GM23338 (cell line): Measurements from ENCODE around the gene SMYD3. TPM values are rescaled to one million over a fixed set of nuclear protein-coding genes. Genes with fewer than 3 reads are reported as not detected.
"Not testable (repeated sequence)": the region's sequence is repeated elsewhere in the genome, so short reads cannot be mapped to it uniquely, and the experiment has no call there.

Experiments used
- ATAC-seq: fragments of 200-7000 bp; cut with Tn5 transposase; 3 replicates; pipeline ENCODE4 v1.9.1; 2020
- DNase-seq: peaks from one replicate; pipeline ENCODE4 v3.0.0-alpha.2; 2015; ENCODE audit warnings: low spot score
- H2AFZ ChIP-seq: fragments of 200-600 bp; sonication (generic); 2 replicates; pipeline ENCODE4 v1.8.0; 2016; ENCODE audit warnings: antibody characterized with exemption, mild to moderate bottlenecking, moderate library complexity
- H3F3A ChIP-seq: fragments of 200-600 bp; sonication (generic); replicated peaks from 2 replicates; pipeline ENCODE4 v1.8.0; 2017; ENCODE audit warnings: antibody characterized with exemption, mixed run types, low read depth
- H3K27ac ChIP-seq: fragments of 200-600 bp; sonication (generic); 2 replicates; pipeline ENCODE4 v1.6.1; 2016; ENCODE audit warnings: low read depth
- H3K27me3 ChIP-seq: fragments of 200-600 bp; sonication (generic); 2 replicates; pipeline ENCODE4 v1.8.0; 2016; ENCODE audit warnings: mild to moderate bottlenecking, mixed run types, moderate library complexity; ENCODE audit not compliant: insufficient read depth
- H3K36me3 ChIP-seq: fragments of 200-600 bp; sonication (generic); 2 replicates; pipeline ENCODE4 v1.8.0; 2016; ENCODE audit warnings: mild to moderate bottlenecking; ENCODE audit not compliant: insufficient read depth
- H3K4me1 ChIP-seq: fragments of 200-600 bp; sonication (generic); 2 replicates; pipeline ENCODE4 v1.8.0; 2016; ENCODE audit warnings: mild to moderate bottlenecking, moderate library complexity; ENCODE audit not compliant: insufficient read depth
- H3K4me2 ChIP-seq: fragments of 200-600 bp; sonication (generic); 2 replicates; pipeline ENCODE4 v1.7.1; 2017; ENCODE audit warnings: mixed run types
- H3K4me3 ChIP-seq: fragments of 200-600 bp; sonication (generic); 2 replicates; pipeline ENCODE4 v1.6.1; 2016; ENCODE audit warnings: mixed run types
- H3K79me2 ChIP-seq: fragments of 200-600 bp; sonication (generic); replicated peaks from 2 replicates; pipeline ENCODE4 v1.8.0; 2017; ENCODE audit warnings: mild to moderate bottlenecking; ENCODE audit not compliant: insufficient read depth
- H3K9me2 ChIP-seq: fragments of 200-600 bp; sonication (generic); 2 replicates; pipeline ENCODE4 v1.8.0; 2017; ENCODE audit not compliant: insufficient read depth
- H4K20me1 ChIP-seq: fragments of 200-600 bp; sonication (generic); replicated peaks from 2 replicates; pipeline ENCODE4 v1.8.0; 2017; ENCODE audit warnings: mild to moderate bottlenecking; ENCODE audit not compliant: insufficient read depth
- H3K27ac Mint-ChIP-seq: 2 replicates; pipeline ENCODE4 v1.8.0; 2020; ENCODE audit warnings: inconsistent platforms, mild to moderate bottlenecking, moderate library complexity, mixed read lengths
- H3K27me3 Mint-ChIP-seq: 3 replicates; pipeline ENCODE4 v1.8.0; 2022; ENCODE audit warnings: low read depth, mild to moderate bottlenecking, moderate library complexity, mixed read lengths, inconsistent platforms; ENCODE audit not compliant: insufficient read depth, poor library complexity
- H3K36me3 Mint-ChIP-seq: 3 replicates; pipeline ENCODE4 v1.8.0; 2021; ENCODE audit warnings: low read depth, mild to moderate bottlenecking, inconsistent platforms, moderate library complexity, mixed read lengths
- H3K4me1 Mint-ChIP-seq: 3 replicates; pipeline ENCODE4 v1.8.0; 2020; ENCODE audit warnings: mild to moderate bottlenecking, inconsistent platforms, mixed read lengths
- H3K4me3 Mint-ChIP-seq: 3 replicates; pipeline ENCODE4 v1.8.0; 2021; ENCODE audit warnings: moderate library complexity, mild to moderate bottlenecking, inconsistent platforms, mixed read lengths
- H3K9me3 Mint-ChIP-seq: 3 replicates; pipeline ENCODE4 v1.8.0; 2020; ENCODE audit warnings: moderate library complexity, mild to moderate bottlenecking, inconsistent platforms, mixed read lengths
- ETS1 ChIP-seq: IDR thresholded peaks from 2 replicates; pipeline ENCODE4 v1.6.1; 2016; ENCODE audit warnings: antibody characterized with exemption
- ZNF462 ChIP-seq: fragments of 250-450 bp; sonication (Bioruptor Pico); IDR thresholded peaks from 2 replicates; pipeline ENCODE4 v1.5.0; 2020; ENCODE audit warnings: mild to moderate bottlenecking, moderate library complexity
- polyA plus RNA-seq: library from polyadenylated mRNA; unstranded; fragments of >200 nt; fragmentation: Nextera tagmentation; extraction: Ambion mirVana; gene quantifications from 2 replicates; pipeline ENCODE4 v1.2.1, GENCODE V29; 2016
- total RNA-seq: library from RNA; depleted of rRNA; stranded (reverse); fragments of >200 nt; shearing (Covaris generic); gene quantifications from 2 replicates; pipeline ENCODE4 v1.2.3, GENCODE V29; 2014

SMYD3 gene
- total and polyA plus RNA-seq, 2 experiments from 2014 or later, result 31.8 to 34.4 TPM

DNA sequence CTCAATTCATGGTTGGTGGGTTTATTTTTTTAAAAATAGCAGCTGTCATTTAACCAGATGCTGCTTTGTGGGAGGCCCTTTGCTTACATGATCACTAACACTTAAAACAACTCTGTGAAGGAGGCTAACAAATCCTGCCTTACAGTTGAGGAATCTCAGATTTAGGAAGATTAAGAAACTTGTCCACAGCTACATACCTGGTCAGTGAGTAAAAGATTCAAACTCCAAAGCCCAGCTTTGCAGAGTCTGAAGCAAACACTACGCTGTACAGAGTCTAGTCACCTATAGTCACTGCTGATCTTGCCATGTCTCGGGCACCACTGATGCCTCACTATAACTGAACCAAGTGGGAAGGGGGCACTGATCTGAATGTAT is 535.4 kb downstream of the SMYD3 start:
- Histone ChIP-seq H3K9me2 (no peaks in the 10 kb centered on the region), H2AFZ (no peak overlapping the region), H3K4me3 (no peak overlapping the region), H3K27me3 (no peaks in the 10 kb centered on the region), H3K79me2 (no peaks in the 10 kb centered on the region), H3K4me2 (no peak overlapping the region), H4K20me1 (no peaks in the 10 kb centered on the region), H3K36me3 (no peaks in the 10 kb centered on the region), H3K4me1 (peaks cover 13% of the 10 kb centered on the region), H3F3A (no peaks in the 10 kb centered on the region), H3K27ac (no peak overlapping the region)
- no peaks in the 10 kb centered on the region for H3K36me3 Mint-ChIP-seq
- peaks cover 3% of the 10 kb centered on the region for H3K27me3 Mint-ChIP-seq
- H3K4me1 Mint-ChIP-seq, result peaks cover 14% of the 10 kb centered on the region
- ATAC-seq (no peak), DNase-seq (no peak)
- H3K4me3 Mint-ChIP-seq, result no peak overlapping the region
- H3K27ac Mint-ChIP-seq, result no peak overlapping the region
- no peak for TF ChIP-seq ZNF462 (CRISPR knock-in tag)
- TF ChIP-seq ETS1, result no peak
- no peaks in the 10 kb centered on the region for H3K9me3 Mint-ChIP-seq

DNA sequence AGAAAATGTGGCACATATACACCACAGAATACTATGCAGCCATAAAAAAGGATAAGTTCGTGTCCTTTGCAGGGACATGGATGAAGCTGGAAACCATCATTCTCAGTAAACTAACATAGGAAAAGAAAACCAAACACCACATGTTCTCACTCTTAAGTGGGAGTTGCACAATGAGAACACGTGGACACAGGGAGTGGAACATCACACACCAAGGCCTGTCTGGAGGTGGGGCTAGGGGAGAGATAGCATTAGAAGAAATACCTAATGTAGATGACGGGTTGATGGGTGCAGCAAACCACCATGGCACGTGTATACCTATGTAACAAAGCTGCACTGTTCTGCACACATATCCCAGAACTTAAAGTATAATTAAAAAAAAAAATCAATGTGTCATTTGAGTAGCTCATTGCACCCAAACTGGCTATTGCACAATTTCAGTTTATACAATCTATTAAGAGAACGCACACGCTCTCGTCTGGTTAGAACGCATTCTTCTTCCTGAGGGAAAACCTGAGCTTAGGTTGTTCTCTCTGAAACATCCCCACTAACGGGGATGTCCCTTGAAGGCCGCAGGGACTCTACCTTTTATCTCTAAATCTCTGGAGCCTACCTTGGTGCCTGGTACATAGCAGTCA is 535.9 kb downstream of the SMYD3 start:
- not testable (repeated sequence) for H3K9me2 ChIP-seq, H3F3A ChIP-seq, H3K27ac Mint-ChIP-seq, H3K4me3 Mint-ChIP-seq, H3K4me3 ChIP-seq, H3K79me2 ChIP-seq, H3K36me3 Mint-ChIP-seq, H3K4me2 ChIP-seq, H3K9me3 Mint-ChIP-seq, H3K27me3 ChIP-seq, DNase-seq, H4K20me1 ChIP-seq, ATAC-seq, H3K36me3 ChIP-seq, H3K27me3 Mint-ChIP-seq, H3K27ac ChIP-seq, H2AFZ ChIP-seq
- peaks cover 14% of the 10 kb centered on the region for H3K4me1 Mint-ChIP-seq
- H3K4me1 ChIP-seq, result peaks cover 13% of the 10 kb centered on the region
